ENCODE data around the gene SOX6.

SOX6 gene

DNA sequence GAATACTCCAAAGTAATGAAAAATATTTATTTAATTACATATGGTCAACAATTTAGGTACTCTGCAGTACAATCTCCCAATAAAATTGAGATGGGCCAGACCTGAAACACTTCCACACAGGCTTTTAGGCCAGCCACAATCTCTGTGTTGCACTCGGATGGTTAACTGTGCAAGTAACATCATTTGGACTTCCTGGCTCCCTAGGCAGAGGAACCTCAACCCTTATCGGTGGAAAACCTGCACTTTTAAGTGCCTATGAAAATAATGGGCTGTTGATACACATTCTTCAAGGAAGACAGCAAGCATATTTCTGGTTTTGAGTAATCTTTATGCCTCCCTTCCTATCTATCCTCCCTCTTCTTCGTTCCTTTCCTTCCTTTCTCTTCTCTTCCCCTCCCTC lies 343.1 kb downstream of the SOX6 start:
- no peak overlapping the region for H3K4me3 ChIP-seq (replicated peaks; ENCODE audit: low read depth, low read length)
- DNase-seq (ENCODE audit: extremely low read depth, low read depth), result no peak
- TF ChIP-seq, protein P1, sequence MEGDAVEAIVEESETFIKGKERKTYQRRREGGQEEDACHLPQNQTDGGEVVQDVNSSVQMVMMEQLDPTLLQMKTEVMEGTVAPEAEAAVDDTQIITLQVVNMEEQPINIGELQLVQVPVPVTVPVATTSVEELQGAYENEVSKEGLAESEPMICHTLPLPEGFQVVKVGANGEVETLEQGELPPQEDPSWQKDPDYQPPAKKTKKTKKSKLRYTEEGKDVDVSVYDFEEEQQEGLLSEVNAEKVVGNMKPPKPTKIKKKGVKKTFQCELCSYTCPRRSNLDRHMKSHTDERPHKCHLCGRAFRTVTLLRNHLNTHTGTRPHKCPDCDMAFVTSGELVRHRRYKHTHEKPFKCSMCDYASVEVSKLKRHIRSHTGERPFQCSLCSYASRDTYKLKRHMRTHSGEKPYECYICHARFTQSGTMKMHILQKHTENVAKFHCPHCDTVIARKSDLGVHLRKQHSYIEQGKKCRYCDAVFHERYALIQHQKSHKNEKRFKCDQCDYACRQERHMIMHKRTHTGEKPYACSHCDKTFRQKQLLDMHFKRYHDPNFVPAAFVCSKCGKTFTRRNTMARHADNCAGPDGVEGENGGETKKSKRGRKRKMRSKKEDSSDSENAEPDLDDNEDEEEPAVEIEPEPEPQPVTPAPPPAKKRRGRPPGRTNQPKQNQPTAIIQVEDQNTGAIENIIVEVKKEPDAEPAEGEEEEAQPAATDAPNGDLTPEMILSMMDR (IDR thresholded peaks at IDR 0.05; ENCODE audit: low read depth, low read length, missing control alignments), result no peak

DNA sequence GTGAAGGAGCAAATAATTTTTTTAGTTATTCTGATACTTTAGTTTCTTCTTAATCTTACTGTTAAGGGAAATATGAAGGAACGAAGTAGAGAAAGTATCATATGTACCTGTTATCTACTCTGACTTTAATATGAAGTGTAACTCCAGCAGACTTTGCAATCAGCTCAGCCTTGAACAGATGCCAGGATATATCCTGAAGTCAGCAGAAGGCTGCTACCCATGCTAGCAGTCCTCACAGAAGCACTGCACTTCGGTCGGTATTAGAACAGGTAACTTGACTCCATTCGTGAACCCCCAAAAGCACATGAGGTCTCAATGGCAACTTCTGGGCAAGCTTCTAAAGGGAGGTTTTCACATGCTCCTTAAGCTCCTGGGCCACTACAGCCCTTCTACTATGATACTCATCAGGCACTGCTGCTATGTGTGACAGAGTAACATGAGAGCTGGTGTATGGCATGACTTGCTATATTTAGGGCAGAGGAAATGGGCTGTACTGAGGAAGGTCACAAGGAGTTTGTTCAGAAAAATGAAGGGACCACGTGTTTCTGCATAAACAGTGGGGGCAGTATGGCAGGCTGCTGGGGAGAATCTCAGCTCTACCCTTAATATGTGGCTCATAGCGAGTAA lies 344.1 kb downstream of the SOX6 start:
- TF ChIP-seq, protein P1 (IDR thresholded peaks at IDR 0.05; ENCODE audit: low read depth, low read length, missing control alignments), result no peak
- DNase-seq (ENCODE audit: extremely low read depth, low read depth), result no peak
- no peak overlapping the region for H3K4me3 ChIP-seq (replicated peaks; ENCODE audit: low read depth, low read length)

DNA sequence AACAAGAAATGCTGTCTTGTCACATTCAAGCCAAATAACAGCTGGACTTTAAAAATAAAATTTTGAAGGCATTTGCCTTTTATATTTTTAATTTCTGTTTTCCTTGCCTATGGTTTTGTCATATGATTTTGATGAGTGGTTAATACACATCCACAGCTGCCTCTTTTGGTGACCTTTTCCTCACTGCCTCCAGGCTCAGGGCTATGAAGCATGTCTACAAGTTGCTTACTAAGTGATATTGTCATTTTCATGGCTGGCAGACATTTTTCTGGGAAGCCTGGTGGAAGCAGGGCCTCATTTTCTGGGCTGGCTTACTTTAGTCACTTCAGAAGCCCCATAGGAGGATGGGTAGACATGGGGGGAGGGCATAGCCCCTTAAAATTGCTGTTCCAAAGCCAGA lies 344.9 kb downstream of the SOX6 start:
- H3K4me3 ChIP-seq (replicated peaks; ENCODE audit: low read depth, low read length), result no peak overlapping the region
- TF ChIP-seq, protein P1 (IDR thresholded peaks at IDR 0.05; ENCODE audit: low read depth, low read length, missing control alignments), result no peak
- DNase-seq (ENCODE audit: extremely low read depth, low read depth), result no peak

DNA sequence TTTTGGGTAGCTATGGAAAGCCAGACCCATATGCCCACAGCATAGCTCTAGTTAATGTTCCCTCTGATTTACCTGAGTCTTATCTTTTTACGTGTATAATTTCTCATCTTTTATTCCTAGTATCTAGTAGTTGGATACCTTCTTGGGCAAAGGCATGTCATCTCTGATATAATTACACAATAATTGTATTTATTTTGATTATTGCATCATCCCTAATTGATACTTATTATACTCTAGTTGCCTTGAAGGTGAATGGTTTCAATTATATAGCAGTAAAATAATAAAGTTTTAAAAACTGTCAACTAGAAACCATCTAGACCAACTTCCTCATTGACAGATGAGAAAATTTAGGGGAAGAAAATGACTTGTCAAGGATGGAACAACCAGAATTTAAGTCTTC lies 347.3 kb downstream of the SOX6 start:
- no peak overlapping the region for H3K4me3 ChIP-seq (replicated peaks; ENCODE audit: low read depth, low read length)
- TF ChIP-seq, protein P1 (IDR thresholded peaks at IDR 0.05; ENCODE audit: low read depth, low read length, missing control alignments), result no peak
- no peak for DNase-seq (ENCODE audit: extremely low read depth, low read depth)

DNA sequence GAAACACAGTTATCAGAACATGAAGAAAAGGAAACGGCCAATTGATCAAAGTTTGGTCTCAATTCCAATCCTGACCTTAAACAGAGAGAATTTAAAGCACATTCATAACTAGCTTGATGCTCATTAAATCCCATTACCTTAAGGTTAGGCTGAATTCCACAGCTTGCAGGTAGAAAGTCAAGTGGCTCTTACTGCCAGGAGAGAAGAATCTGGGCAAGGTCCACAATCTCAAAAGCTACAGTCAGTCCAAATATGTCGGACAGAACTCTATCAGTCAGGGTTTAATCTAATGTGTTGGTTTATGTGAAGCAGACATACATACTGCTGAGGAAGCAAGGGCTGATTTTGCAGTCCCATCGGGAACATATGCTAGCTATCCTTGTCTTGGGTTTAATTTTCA lies 348.8 kb downstream of the SOX6 start:
- DNase-seq (ENCODE audit: extremely low read depth, low read depth), result no peak
- TF ChIP-seq, protein P1 (IDR thresholded peaks at IDR 0.05; ENCODE audit: low read depth, low read length, missing control alignments), result no peak

DNA sequence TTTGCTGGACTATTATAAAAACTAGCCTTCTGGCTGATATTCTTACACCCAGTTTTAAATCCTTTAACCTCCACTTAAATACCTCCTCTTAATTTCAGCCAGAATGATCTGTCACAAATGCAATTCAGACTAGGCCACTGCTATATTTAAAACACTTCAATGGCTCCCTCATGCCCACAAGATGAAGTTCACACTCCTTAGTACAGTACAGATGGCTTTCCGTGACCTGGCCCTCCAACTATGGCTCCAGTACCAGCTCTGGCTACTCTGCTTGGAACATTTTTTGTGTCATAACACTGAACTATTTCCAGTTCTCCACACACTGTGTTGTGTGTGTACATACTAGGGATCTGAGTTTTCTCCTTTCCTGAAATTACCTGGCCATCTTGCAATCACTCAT lies 353.4 kb downstream of the SOX6 start:
- no peak overlapping the region for H3K4me3 ChIP-seq (replicated peaks; ENCODE audit: low read depth, low read length)
- TF ChIP-seq, protein P1 (IDR thresholded peaks at IDR 0.05; ENCODE audit: low read depth, low read length, missing control alignments), result no peak
- DNase-seq (ENCODE audit: extremely low read depth, low read depth), result no peak

More for the DNA sequence above, 348.8 kb downstream of the SOX6 start:
- H3K4me3 ChIP-seq (replicated peaks; ENCODE audit: low read depth, low read length), result no peak overlapping the region

DNA sequence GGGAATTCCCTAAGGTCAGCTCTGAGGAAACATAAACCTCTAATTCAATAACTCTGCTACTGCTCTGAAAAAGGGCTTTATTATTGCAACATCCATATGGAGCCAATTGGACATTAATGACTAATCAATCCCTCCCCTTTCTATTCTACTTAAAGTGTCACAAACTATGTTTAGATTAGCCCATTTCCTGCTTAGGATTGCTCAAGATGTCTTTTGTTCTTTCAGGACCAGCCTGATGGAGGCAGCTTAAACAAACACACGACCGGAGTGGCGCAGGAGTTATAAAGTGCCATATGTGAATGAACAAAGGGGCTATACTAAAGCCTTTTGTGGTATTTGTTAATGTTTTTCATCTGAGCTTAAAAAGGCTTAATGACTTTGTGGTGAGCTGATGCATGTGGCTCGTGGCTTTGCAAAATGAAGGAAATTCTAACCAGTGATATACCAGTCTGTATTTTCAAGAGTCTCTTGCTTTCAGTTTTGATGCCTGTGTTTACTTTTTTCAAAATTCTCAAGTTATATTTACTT lies 354.4 kb downstream of the SOX6 start:
- TF ChIP-seq, protein P1 (IDR thresholded peaks at IDR 0.05; ENCODE audit: low read depth, low read length, missing control alignments), result no peak
- no peak overlapping the region for H3K4me3 ChIP-seq (replicated peaks; ENCODE audit: low read depth, low read length)
- DNase-seq (ENCODE audit: extremely low read depth, low read depth), result peak; percentile 98

Measured in HFF-Myc (cell line).